Brain microvascular endothelial cell (primary cell): ENCODE measurements around the gene MERTK.

Source experiments
- DNase-seq: peaks from one replicate; pipeline ENCODE4 v3.0.0-alpha.2; 2020
- H3K27ac ChIP-seq: fragments of 250-450 bp; sonication (Bioruptor Pico); 2 replicates; pipeline ENCODE4 v1.5.1; 2020; ENCODE audit warnings: mild to moderate bottlenecking, moderate library complexity
- H3K27me3 ChIP-seq: fragments of 250-450 bp; sonication (Bioruptor Pico); replicated peaks from 2 replicates; pipeline ENCODE4 v1.5.1; 2020; ENCODE audit warnings: mild to moderate bottlenecking
- H3K36me3 ChIP-seq: fragments of 250-450 bp; sonication (Bioruptor Pico); replicated peaks from 2 replicates; pipeline ENCODE4 v1.5.1; 2020; ENCODE audit warnings: mild to moderate bottlenecking
- H3K4me3 ChIP-seq: 2 replicates; pipeline ENCODE4 v1.5.1; 2011; ENCODE audit warnings: low read depth, mild to moderate bottlenecking, control low read depth, low read length, moderate library complexity
- CTCF ChIP-seq: IDR thresholded peaks from 2 replicates; pipeline ENCODE4 v1.5.1; 2011; ENCODE audit warnings: low read depth, mild to moderate bottlenecking, moderate library complexity, low read length, control low read depth, inconsistent platforms; ENCODE audit errors: missing control alignments
- in situ Hi-C: cut with HindIII; loops from 2 replicates; pipeline ENCODE4 v1.10.0; 2017; ENCODE audit warnings: low sequenced_read_pairs, low pct_ligation_motif_present

The MERTK gene

DNA sequence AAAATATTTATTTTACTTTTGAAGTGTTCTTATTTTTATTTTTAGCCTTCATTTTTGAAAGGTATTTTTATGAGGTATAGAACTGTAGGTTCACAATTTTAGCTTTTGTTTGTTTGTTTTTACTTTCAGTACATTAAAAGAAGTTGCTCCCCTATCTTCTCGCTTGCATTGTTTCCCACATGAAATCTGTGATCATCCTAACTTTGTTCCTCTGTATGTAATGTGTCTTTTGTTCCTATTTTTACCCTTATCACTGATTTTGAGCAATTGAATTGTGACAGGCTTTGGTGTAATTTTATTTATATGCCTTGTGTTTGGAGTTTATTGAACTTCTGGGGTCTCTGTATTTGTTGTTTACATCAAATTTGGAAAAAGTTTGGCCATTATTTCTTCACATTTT is 78.8 kb downstream of the MERTK start:
- in situ Hi-C loops: no loop called here
- Histone ChIP-seq H3K4me3 (no peak overlapping the region), H3K27me3 (peaks cover 3% of the 10 kb centered on the region), H3K36me3 (no peaks in the 10 kb centered on the region), H3K27ac (no peak overlapping the region)
- TF ChIP-seq CTCF: no peak
- DNase-seq: no peak

DNA sequence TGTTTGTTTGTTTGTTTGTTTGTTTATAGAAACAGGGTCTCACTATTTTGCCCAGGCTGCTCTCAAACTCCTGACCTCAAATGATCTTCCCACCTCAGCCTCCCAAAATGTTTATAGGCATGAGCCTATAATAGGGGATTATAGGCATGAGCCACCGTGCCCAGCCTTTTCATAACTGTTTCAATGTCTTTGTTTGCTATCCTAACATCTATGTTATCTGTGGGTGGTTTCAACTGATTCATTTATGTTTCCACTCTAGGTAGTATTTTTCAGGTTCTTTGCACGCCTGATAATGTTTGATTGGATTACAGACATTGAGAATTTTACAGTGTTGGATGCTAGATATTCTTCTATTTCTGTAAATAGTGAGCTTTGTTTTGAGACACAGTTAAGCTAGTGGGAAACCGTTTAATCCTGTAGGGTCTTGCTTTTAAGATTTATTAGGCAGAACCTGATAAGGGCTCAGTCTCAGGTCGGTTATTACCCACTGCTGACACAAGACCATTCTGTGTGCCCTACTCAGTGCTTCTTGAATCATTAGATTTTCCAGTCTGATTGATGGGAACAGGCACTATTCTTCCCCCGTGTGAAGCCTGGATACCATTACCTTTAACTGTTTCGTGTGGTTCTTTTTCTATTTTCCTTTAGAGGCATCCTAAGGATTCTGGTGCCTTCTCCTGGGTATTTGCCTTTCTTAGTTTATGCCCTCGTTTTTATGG is 80.2 kb downstream of the MERTK start:
- Histone ChIP-seq H3K36me3 (no peaks in the 10 kb centered on the region), H3K4me3 (no peak overlapping the region), H3K27me3 (no peaks in the 10 kb centered on the region), H3K27ac (no peak overlapping the region)
- TF ChIP-seq CTCF: no peak
- no peak for DNase-seq
- in situ Hi-C loops: no loop called here

- Histone ChIP-seq H3K4me3 (no peak overlapping the region), H3K27me3 (no peaks in the 10 kb centered on the region), H3K36me3 (no peaks in the 10 kb centered on the region), H3K27ac (no peak overlapping the region)
- in situ Hi-C loops: no loop called here
- DNase-seq: no peak
- TF ChIP-seq CTCF: no peak
Measured at GRCh38 chr2:111981666-111982065, 83.3 kb downstream of the MERTK start.

DNA sequence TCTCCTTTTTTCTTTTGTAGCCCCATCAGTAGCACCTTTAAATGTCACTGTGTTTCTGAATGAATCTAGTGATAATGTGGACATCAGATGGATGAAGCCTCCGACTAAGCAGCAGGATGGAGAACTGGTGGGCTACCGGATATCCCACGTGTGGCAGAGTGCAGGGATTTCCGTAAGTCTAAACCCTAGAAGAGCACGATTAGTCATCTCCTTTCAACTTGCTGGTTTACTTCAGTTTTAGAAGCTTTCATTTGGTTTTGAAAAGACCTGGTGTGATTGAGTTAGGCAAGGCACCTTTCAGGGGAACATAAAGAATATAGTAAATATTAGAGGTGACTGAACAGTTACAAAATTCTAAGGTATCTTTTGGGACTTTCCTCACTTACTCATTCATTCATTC is 84.4 kb downstream of the MERTK start:
- Histone ChIP-seq H3K27ac (no peak overlapping the region), H3K4me3 (no peak overlapping the region), H3K27me3 (no peaks in the 10 kb centered on the region), H3K36me3 (no peaks in the 10 kb centered on the region)
- in situ Hi-C loops: no loop called here
- TF ChIP-seq CTCF: no peak
- DNase-seq: no peak

DNA sequence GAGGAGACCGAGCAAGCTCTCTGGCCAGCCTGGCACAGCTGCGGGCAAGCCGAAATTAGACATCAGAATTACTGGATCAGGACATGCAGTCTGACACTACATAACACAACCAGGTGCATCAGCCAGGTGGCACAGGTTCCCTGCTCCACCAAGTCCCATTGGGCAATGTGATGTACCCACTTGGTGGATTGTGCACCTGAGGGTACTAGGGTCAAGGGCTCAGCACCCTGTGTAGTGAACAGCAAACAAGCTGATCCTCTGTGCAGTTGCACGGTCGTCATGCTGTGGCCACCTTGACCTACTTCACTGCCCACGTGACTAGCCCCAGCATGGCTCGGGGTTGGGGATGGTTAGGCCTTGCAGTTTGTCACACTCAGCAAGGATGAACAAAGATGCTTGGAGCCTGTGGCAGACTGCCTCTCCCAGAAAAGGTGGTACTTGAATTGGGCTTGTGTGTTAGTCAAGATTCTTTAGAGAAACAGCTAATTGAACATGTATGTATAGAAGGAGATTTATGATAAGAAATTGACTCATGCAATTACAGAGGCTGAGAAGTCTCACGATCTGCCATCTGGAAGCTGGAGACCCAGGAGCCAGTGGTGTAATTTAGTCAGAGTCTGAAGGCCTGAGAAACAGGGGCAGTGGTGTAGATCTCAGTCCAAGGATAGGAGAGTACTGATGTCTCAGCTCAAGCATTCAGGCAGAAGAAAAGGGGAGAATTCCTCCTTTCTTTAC is 85.2 kb downstream of the MERTK start:
- in situ Hi-C loops: no loop called here
- no peak overlapping the region for H3K4me3 ChIP-seq
- no peaks in the 10 kb centered on the region for H3K36me3 ChIP-seq
- H3K27me3 ChIP-seq: no peaks in the 10 kb centered on the region
- no peak for TF ChIP-seq CTCF
- H3K27ac ChIP-seq: no peak overlapping the region
- DNase-seq: no peak

- Histone ChIP-seq H3K27ac (no peak overlapping the region), H3K4me3 (no peak overlapping the region), H3K27me3 (no peaks in the 10 kb centered on the region), H3K36me3 (no peaks in the 10 kb centered on the region)
- in situ Hi-C loops: no loop called here
- no peak for TF ChIP-seq CTCF
- no peak for DNase-seq
Measured at GRCh38 chr2:111984213-111984604, 85.8 kb downstream of the MERTK start.
